Psoas muscle (tissue), 8 donors: Measurements from ENCODE around the gene RNF125. TPM values are rescaled to one million over a fixed set of nuclear protein-coding genes. Genes with fewer than 3 reads are reported as not detected.

ENCODE experiments used
- ATAC-seq, 4 donors: fragments of 200-7000 bp; cut with Tn5 transposase; one replicate each; pipeline ENCODE4 v1.9.1; 2020; ENCODE audit warnings: moderate library complexity in 3 of 4, mild to moderate bottlenecking in 2 of 4
- DNase-seq, 2 donors: peaks; one replicate each; pipeline ENCODE4 v3.0.0-alpha.2; 2020
- H3K27ac ChIP-seq: fragments of 200-600 bp; one replicate; pipeline ENCODE4 v1.8.0; 2022
- H3K27me3 ChIP-seq, 3 donors: fragments of 200-600 bp in 1 of 3; one replicate each; pipeline versions ENCODE4 v1.6.1 to v1.8.0; 2013 to 2022; ENCODE audit warnings: low read length in 2 of 3, mild to moderate bottlenecking in 2 of 3, moderate library complexity in 1 of 3; ENCODE audit not compliant: insufficient read depth in 3 of 3
- H3K36me3 ChIP-seq, 2 donors: fragments of 200-600 bp in 1 of 2; one replicate each; pipeline versions ENCODE4 v1.6.1 to v1.8.0; 2013 to 2022; ENCODE audit warnings: low read depth in 1 of 2, mild to moderate bottlenecking in 1 of 2, moderate library complexity in 1 of 2; ENCODE audit not compliant: insufficient read depth in 1 of 2
- H3K4me1 ChIP-seq: fragments of 200-600 bp; one replicate; pipeline ENCODE4 v1.8.0; 2022
- H3K4me3 ChIP-seq: fragments of 200-600 bp; one replicate; pipeline ENCODE4 v1.8.0; 2022; ENCODE audit warnings: mild to moderate bottlenecking
- H3K9me3 ChIP-seq: fragments of 200-600 bp; one replicate; pipeline ENCODE4 v1.8.0; 2022
- WGBS, 3 donors: extraction: QIAGEN DNeasy Blood & Tissue Kit; methylation state at CpG; one replicate each; pipeline versions ENCODE4 v1.1.6 to v1.1.7; 2013; 5-methylcytosine and 5-hydroxymethylcytosine counted together
- intact Hi-C, 2 donors: fragments of 100-400 bp; cut with DNase I; formaldehyde crosslinking; loops; one replicate each; pipeline versions ENCODE4 v1.11.0 to v1.14.2; 2022
- polyA plus RNA-seq, 3 donors: library from polyadenylated mRNA; stranded (reverse); fragments of 200-250 nt; gene quantifications; one replicate each; pipeline ENCODE4 v1.2.3, GENCODE V29; 2013
- total RNA-seq, 4 donors: library from RNA; stranded (reverse); fragmentation: NEBNext Ultra II Directional in 2 of 4; extraction: Animal tissue kit (Norgen Biotek cat#: 25700) in 2 of 4; gene quantifications; one replicate each; pipeline versions ENCODE4 v1.2.1 to v1.2.4, GENCODE V29; 2021 to 2023
- TF ChIP-seq, protein P1 (sequence below): fragments of 200-600 bp; IDR thresholded peaks from one replicate; pipeline ENCODE4 v1.8.0; 2022; ENCODE audit warnings: antibody characterized with exemption
- donor health status: healthy with polysubstance abuse.
- donor health status: DM: no; HTN: no; CAD: no; lungs with moderate emphysema.
- donor health status: Bipolar disorder and iron deficiency.
- donor health status: healthy.
- donor health status: DM: yes; HTN: yes; CAD: no.
- donor health status: DM: no; HTN: no; CAD: no.
- donor health status: DM: no; HTN: no; CAD: no.
- donor health status: DM: yes; HTN: yes; CAD: no.

RNF125 gene
- total and polyA plus RNA-seq, 7 donors: 1.2 to 4.2 (median 1.8) TPM

DNA sequence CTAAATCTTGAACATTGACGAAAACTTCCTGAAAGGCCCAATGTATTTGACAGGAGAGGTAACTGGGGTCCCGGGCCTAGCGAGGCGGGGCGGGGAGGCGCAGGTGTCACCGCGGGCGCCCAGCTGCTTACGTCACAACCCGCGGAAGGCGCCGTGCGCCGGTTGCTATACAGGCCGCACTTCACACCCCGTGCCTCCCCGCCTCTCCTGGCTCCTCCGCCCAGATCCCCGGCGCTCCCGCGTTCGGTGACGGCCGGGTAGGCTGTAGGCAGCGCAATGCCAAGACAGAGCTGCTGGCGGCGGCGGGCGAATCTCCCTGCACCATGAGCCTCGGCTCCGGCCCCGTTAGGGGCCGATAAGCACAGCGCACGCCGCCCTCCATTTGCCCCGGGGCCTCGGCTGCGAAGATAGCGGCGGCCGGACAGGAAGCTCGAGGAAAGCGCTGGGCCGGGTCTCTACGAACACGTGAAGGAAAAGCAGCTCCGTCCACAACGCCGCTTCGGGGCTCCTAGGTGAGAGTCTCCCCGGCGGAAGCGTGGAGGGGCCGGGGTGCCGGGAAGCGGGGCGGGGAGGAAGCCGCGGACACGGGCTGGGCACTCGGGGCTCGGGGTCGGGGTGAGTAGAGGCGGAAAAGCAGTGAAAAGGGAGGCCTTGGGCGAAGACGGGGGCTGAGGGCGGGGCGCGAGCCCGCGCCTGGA, 73.2 kb downstream of the RNF125 start, which contains the start of gene RNF138:
Gene RNF138 (plus strand): TSS at position 151 of the 698 bp plus-strand sequence. CDS start 903 bp downstream, outside the sequence.
- DNase-seq (peak; percentile 87 to 94), ATAC-seq (peak; percentile 78 to 84 (median 81))
- TF ChIP-seq, protein P1, sequence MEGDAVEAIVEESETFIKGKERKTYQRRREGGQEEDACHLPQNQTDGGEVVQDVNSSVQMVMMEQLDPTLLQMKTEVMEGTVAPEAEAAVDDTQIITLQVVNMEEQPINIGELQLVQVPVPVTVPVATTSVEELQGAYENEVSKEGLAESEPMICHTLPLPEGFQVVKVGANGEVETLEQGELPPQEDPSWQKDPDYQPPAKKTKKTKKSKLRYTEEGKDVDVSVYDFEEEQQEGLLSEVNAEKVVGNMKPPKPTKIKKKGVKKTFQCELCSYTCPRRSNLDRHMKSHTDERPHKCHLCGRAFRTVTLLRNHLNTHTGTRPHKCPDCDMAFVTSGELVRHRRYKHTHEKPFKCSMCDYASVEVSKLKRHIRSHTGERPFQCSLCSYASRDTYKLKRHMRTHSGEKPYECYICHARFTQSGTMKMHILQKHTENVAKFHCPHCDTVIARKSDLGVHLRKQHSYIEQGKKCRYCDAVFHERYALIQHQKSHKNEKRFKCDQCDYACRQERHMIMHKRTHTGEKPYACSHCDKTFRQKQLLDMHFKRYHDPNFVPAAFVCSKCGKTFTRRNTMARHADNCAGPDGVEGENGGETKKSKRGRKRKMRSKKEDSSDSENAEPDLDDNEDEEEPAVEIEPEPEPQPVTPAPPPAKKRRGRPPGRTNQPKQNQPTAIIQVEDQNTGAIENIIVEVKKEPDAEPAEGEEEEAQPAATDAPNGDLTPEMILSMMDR: no peak
- Histone ChIP-seq H3K4me1 (peaks cover 36% of the 10 kb centered on the region), H3K27me3 (no peaks in the 10 kb centered on the region), H3K9me3 (no peaks in the 10 kb centered on the region), H3K4me3 (peak within 1 kb of the TSS; percentile 97), H3K27ac (peak within 1 kb of the TSS; percentile 100), H3K36me3 (no peaks in the 10 kb centered on the region)
- intact Hi-C loops: loop anchor here (5.0 to 10.0 kb wide), 3 partner anchors 147 to 383 kb away; partner anchors contain the start of genes TRAPPC8 (in 2 of the 2) and GAREM1 (in 1 of the 2)
- 0 to 1% (median 1%) methylated on average over 55 to 75 of the region's 75 CpGs for WGBS, 3 donors

- ATAC-seq: peak; percentile 96 to 98 (median 97)
- DNase-seq: peak; percentile 99 to 100
- H3K27me3 ChIP-seq: no peaks in the 10 kb centered on the region
- peak overlapping the region; percentile 97 for H3K4me3 ChIP-seq
- TF ChIP-seq, protein P1: no peak
- intact Hi-C loops: loop anchor here (5.0 to 10.0 kb wide), 3 partner anchors 148 to 382 kb away; partner anchors contain the start of genes TRAPPC8 (in 2 of the 2) and GAREM1 (in 1 of the 2)
- peaks cover 36% of the 10 kb centered on the region for H3K4me1 ChIP-seq
- H3K27ac ChIP-seq: peak overlapping the region; percentile 100
- H3K36me3 ChIP-seq: no peaks in the 10 kb centered on the region
- WGBS, 3 donors: 0 to 1% (median 1%) methylated on average over 19 to 77 of the region's 77 CpGs
- no peaks in the 10 kb centered on the region for H3K9me3 ChIP-seq
Measured at GRCh38 chr18:32092422-32093101, 73.9 kb downstream of the RNF125 start.

DNA sequence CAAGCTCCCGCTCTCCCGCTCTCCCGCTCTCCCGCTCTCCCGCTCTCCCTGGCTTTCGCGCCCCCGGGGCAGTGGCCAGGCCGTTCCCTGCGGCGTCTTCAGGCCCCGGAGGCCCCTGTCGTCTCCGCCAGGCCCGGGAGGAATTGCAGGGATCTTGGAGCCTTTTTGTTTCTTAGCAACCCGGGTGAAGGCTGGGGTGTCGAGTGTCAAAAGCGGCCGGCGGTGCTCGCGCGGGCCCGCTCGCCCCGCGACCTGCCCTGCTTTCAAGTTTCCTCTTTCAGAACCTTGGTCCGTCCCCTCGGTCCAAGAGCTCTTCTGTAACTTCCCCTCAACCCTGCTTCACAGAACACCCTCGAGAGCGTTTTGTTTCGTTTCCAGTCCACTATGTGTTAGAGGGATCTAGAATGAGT, 74.5 kb downstream of the RNF125 start:
- Histone ChIP-seq H3K36me3 (no peaks in the 10 kb centered on the region), H3K4me1 (peaks cover 36% of the 10 kb centered on the region), H3K27ac (peak overlapping the region; percentile 100), H3K27me3 (no peaks in the 10 kb centered on the region), H3K4me3 (peak overlapping the region; percentile 97), H3K9me3 (no peaks in the 10 kb centered on the region)
- DNase-seq: peak; percentile 49 to 68
- TF ChIP-seq, protein P1: no peak
- intact Hi-C loops: loop anchor here (5.0 to 10.0 kb wide), 3 partner anchors 148 to 382 kb away; partner anchors contain the start of genes TRAPPC8 (in 2 of the 2) and GAREM1 (in 1 of the 2)
- peak; percentile 8 to 37 (median 24) for ATAC-seq
- WGBS, 3 donors: 0 to 1% (median 1%) methylated on average over 25 to 32 of the region's 32 CpGs

DNA sequence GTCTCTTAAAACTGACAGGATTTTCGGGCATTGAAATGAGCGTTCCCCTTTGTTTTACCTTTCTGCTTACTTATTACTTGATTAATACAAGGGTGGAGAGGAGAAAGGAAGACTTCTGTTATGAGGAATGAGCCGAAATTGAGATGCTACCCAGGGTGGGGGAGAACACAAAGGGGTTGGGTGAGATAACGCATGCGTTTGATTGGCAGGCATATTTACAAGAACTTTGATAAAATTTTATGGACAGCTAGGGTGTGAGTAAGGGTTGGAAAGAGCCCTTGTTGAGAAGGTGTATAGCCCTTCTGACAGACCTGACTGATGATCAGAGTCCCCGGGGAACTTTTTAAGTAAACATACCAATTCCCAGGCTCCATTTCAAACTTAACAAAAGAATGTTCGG, 74.9 kb downstream of the RNF125 start:
- Histone ChIP-seq H3K36me3 (no peaks in the 10 kb centered on the region), H3K4me1 (peaks cover 36% of the 10 kb centered on the region), H3K27ac (peak overlapping the region; percentile 100), H3K27me3 (no peaks in the 10 kb centered on the region), H3K4me3 (peak overlapping the region; percentile 97), H3K9me3 (no peaks in the 10 kb centered on the region)
- 16 to 19% (median 16%) methylated on average over 7 of the region's 7 CpGs for WGBS, 3 donors
- intact Hi-C loops: loop anchor here (5.0 to 10.0 kb wide), 3 partner anchors 149 to 381 kb away; partner anchors contain the start of genes TRAPPC8 (in 2 of the 2) and GAREM1 (in 1 of the 2)
- TF ChIP-seq, protein P1: no peak
- DNase-seq (no peak), ATAC-seq (no peak)
